Measurements from ENCODE around the gene TROAP. TPM values are rescaled to one million over a fixed set of nuclear protein-coding genes. Genes with fewer than 3 reads are reported as not detected.
A peak's percentile ranks its signal among the peaks of the same experiment; 100 is the strongest.
"Not testable (repeated sequence)": the region's sequence is repeated elsewhere in the genome, so short reads cannot be mapped to it uniquely, and the experiment has no call there.

TROAP gene
- total and polyA plus RNA-seq, 2 donors from 2014 or later: 1.0 to 1.5 TPM

DNA sequence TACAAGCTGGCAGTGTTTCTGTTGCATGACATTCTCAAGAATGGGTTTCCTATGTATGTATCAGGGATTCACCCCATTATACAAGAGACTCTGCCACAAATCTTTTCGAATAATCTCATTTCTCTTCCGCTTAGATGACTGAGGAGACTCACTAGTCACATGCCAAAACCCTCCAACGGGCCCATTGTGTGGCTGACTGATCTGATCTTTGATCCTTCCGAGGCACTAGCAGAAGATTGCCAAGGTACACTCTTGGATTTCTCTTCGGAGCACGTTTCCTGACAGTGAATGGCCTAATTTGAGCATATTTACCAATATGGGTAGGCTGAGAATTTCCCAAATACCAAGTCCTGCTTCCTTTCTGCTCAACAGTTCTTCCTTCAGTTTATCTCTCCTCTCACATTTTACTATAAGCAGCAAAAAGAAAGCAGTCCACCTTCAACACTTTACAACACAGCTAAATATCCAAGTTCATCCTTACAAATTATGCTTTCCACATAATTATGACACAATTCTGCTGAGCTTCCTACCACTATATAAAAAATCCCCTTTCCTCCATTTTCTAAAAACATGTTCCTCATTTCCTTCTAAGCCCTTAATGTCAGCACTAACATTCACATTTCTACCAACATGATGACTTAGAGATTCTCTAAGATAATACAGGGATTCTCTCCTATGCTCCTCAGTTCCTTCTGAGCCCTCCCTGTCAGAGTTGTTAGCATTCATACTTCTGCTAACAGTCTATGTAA, 17.1 kb upstream of the TROAP start:
- Histone ChIP-seq H3K4me1 (ENCODE audit: control insufficient read depth in 2 of 3, insufficient read depth in 2 of 3, low read depth in 1 of 3, low read length in 3 of 3) (no peaks in the 10 kb centered on the region), H3K9me3 (ENCODE audit: control insufficient read depth in 2 of 3, insufficient read depth in 1 of 3, low read length in 3 of 3) (no peaks in the 10 kb centered on the region), H3K27me3 (ENCODE audit: control insufficient read depth, insufficient read depth, low read length) (peaks cover 3% of the 10 kb centered on the region), H3K36me3 (ENCODE audit: control insufficient read depth in 2 of 3, insufficient read depth in 3 of 3, low read length in 3 of 3) (no peaks in the 10 kb centered on the region), H3K4me3 (ENCODE audit: low read length in 3 of 3) (no peak overlapping the region), H3K9ac (ENCODE audit: low read length in 3 of 3) (no peak overlapping the region), H3K27ac (ENCODE audit: low read depth in 2 of 2, low read length in 2 of 2) (no peak overlapping the region)
- FAIRE-seq (no peak), DNase-seq (no peak)
- intact Hi-C loops (cut with DNase I): no loop called here
- TF ChIP-seq, protein P1, sequence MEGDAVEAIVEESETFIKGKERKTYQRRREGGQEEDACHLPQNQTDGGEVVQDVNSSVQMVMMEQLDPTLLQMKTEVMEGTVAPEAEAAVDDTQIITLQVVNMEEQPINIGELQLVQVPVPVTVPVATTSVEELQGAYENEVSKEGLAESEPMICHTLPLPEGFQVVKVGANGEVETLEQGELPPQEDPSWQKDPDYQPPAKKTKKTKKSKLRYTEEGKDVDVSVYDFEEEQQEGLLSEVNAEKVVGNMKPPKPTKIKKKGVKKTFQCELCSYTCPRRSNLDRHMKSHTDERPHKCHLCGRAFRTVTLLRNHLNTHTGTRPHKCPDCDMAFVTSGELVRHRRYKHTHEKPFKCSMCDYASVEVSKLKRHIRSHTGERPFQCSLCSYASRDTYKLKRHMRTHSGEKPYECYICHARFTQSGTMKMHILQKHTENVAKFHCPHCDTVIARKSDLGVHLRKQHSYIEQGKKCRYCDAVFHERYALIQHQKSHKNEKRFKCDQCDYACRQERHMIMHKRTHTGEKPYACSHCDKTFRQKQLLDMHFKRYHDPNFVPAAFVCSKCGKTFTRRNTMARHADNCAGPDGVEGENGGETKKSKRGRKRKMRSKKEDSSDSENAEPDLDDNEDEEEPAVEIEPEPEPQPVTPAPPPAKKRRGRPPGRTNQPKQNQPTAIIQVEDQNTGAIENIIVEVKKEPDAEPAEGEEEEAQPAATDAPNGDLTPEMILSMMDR (IDR thresholded peaks at IDR 0.05; ENCODE audit: borderline replicate concordance, extremely low read depth, insufficient read depth): no peak

DNA sequence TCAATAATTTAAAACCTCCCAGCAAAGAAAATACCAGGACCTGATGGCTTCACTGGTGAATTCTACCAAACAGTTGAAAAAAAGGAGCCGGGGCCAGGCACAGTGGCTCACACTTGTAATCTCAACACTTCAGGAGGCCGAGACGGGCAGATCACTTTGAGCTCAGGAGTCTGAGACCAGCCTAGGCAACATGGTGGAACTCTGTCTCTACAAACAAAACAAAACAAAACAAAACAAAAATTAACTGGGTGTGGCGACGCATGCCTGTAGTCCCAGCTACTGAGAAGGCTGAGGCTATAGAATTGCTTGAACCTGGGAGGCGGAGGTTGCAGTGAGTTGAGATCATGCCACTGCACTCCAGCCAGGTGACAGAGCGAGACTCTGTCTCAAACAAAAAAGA, 13.7 kb upstream of the TROAP start:
- DNase-seq: peak in 3 of 5 donors; percentile 45 to 68 (median 61)
- Histone ChIP-seq H3K27me3 (ENCODE audit: control insufficient read depth, insufficient read depth, low read length) (no peaks in the 10 kb centered on the region), H3K4me1 (ENCODE audit: control insufficient read depth in 2 of 3, insufficient read depth in 2 of 3, low read depth in 1 of 3, low read length in 3 of 3) (no peaks in the 10 kb centered on the region), H3K4me3 (ENCODE audit: low read length in 3 of 3) (no peak overlapping the region), H3K9me3 (ENCODE audit: control insufficient read depth in 2 of 3, insufficient read depth in 1 of 3, low read length in 3 of 3) (no peaks in the 10 kb centered on the region), H3K27ac (ENCODE audit: low read depth in 2 of 2, low read length in 2 of 2) (no peak overlapping the region), H3K36me3 (ENCODE audit: control insufficient read depth in 2 of 3, insufficient read depth in 3 of 3, low read length in 3 of 3) (no peaks in the 10 kb centered on the region), H3K9ac (ENCODE audit: low read length in 3 of 3) (no peak overlapping the region)
- FAIRE-seq: no peak
- TF ChIP-seq, protein P1 (IDR thresholded peaks at IDR 0.05; ENCODE audit: borderline replicate concordance, extremely low read depth, insufficient read depth): no peak
- intact Hi-C loops (cut with DNase I): no loop called here

DNA sequence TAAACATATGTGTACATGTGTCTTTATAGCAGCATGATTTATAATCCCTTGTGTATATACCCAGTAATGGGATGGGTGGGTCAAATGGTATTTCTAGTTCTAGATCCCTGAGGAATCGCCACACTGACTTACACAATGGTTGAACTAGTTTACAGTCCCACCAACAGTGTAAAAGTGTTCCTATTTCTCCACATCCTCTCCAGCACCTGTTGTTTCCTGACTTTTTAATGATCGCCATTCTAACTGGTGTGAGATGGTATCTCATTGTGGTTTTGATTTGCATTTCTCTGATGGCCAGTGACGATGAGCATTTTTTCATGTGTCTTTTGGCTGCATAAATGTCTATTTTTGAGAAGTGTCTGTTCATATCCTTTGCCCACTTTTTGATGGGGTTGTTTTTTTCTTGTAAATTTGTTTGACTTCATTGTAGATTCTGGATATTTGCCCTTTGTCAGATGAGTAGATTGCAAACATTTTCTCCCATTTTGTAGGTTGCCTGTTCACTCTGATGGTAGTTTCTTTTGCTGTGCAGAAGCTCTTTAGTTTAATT, 12.5 kb upstream of the TROAP start:
- intact Hi-C loops (cut with DNase I); H3K9me3 ChIP-seq (ENCODE audit: control insufficient read depth in 2 of 3, insufficient read depth in 1 of 3, low read length in 3 of 3); H3K4me3 ChIP-seq (ENCODE audit: low read length in 3 of 3); H3K36me3 ChIP-seq (ENCODE audit: control insufficient read depth in 2 of 3, insufficient read depth in 3 of 3, low read length in 3 of 3); H3K4me1 ChIP-seq (ENCODE audit: control insufficient read depth in 2 of 3, insufficient read depth in 2 of 3, low read depth in 1 of 3, low read length in 3 of 3); H3K27me3 ChIP-seq (ENCODE audit: control insufficient read depth, insufficient read depth, low read length); H3K27ac ChIP-seq (ENCODE audit: low read depth in 2 of 2, low read length in 2 of 2); DNase-seq; H3K9ac ChIP-seq (ENCODE audit: low read length in 3 of 3); FAIRE-seq: not testable (repeated sequence)

DNA sequence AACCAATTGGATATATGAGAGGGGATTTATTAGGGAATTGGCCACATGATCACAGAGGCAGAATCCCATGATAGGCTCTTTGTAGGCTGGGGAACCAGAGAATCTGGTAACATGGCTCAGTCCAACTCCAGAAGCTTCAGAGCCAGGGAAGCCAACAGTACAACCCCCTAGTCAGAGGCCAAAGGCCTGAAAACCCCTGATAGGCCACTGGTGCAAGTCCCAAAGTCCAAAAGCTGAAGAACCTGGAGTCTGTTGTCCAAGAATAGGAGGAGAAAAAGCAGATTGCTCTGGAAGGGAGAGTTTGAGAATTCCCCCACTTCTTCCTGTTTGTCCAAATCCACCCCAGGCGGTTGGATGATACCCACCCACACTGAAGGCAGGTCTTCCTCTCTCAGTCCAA, 8.2 kb upstream of the TROAP start:
- intact Hi-C loops (cut with DNase I): no loop called here
- no peaks in the 10 kb centered on the region for H3K36me3 ChIP-seq (ENCODE audit: control insufficient read depth in 2 of 3, insufficient read depth in 3 of 3, low read length in 3 of 3)
- DNase-seq (no peak), FAIRE-seq (no peak)
- H3K4me3 ChIP-seq (ENCODE audit: low read length in 3 of 3): no peak overlapping the region
- H3K4me1 ChIP-seq (ENCODE audit: control insufficient read depth in 2 of 3, insufficient read depth in 2 of 3, low read depth in 1 of 3, low read length in 3 of 3): no peaks in the 10 kb centered on the region
- H3K9me3 ChIP-seq (ENCODE audit: control insufficient read depth in 2 of 3, insufficient read depth in 1 of 3, low read length in 3 of 3): no peaks in the 10 kb centered on the region
- TF ChIP-seq, protein P1 (IDR thresholded peaks at IDR 0.05; ENCODE audit: borderline replicate concordance, extremely low read depth, insufficient read depth): no peak
- no peak overlapping the region for H3K27ac ChIP-seq (ENCODE audit: low read depth in 2 of 2, low read length in 2 of 2)
- no peaks in the 10 kb centered on the region for H3K27me3 ChIP-seq (ENCODE audit: control insufficient read depth, insufficient read depth, low read length)
- H3K9ac ChIP-seq (ENCODE audit: low read length in 3 of 3): no peak overlapping the region

DNA sequence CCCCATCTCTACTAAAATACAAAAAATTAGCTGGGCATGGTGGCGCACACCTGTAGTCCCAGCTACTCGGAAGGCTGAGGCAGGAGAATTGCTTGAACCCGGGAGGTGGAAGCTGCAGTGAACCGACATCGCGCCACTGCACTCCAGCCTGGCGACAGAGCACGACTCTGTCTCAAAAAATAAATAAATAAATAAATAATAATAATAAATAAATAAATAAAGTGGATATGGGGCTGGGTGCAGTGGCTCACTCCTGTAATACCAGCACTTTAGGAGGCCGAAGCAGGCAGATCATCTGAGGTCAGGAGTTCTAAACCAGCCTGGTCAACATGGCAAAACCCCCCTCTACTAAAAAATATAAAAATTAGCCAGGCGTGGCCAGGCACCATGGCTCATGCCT, 5.9 kb upstream of the TROAP start:
- H3K27ac ChIP-seq (ENCODE audit: low read depth in 2 of 2, low read length in 2 of 2); H3K27me3 ChIP-seq (ENCODE audit: control insufficient read depth, insufficient read depth, low read length); H3K4me3 ChIP-seq (ENCODE audit: low read length in 3 of 3); intact Hi-C loops (cut with DNase I); H3K9ac ChIP-seq (ENCODE audit: low read length in 3 of 3); H3K36me3 ChIP-seq (ENCODE audit: control insufficient read depth in 2 of 3, insufficient read depth in 3 of 3, low read length in 3 of 3); H3K9me3 ChIP-seq (ENCODE audit: control insufficient read depth in 2 of 3, insufficient read depth in 1 of 3, low read length in 3 of 3); DNase-seq; H3K4me1 ChIP-seq (ENCODE audit: control insufficient read depth in 2 of 3, insufficient read depth in 2 of 3, low read depth in 1 of 3, low read length in 3 of 3); FAIRE-seq: not testable (repeated sequence)

- H3K4me3 ChIP-seq (ENCODE audit: low read length in 3 of 3); H3K9ac ChIP-seq (ENCODE audit: low read length in 3 of 3); H3K4me1 ChIP-seq (ENCODE audit: control insufficient read depth in 2 of 3, insufficient read depth in 2 of 3, low read depth in 1 of 3, low read length in 3 of 3); FAIRE-seq; H3K27ac ChIP-seq (ENCODE audit: low read depth in 2 of 2, low read length in 2 of 2); intact Hi-C loops (cut with DNase I); H3K27me3 ChIP-seq (ENCODE audit: control insufficient read depth, insufficient read depth, low read length); DNase-seq; H3K36me3 ChIP-seq (ENCODE audit: control insufficient read depth in 2 of 3, insufficient read depth in 3 of 3, low read length in 3 of 3); H3K9me3 ChIP-seq (ENCODE audit: control insufficient read depth in 2 of 3, insufficient read depth in 1 of 3, low read length in 3 of 3): not testable (repeated sequence)
Observed at GRCh38 chr12:49320411-49321103, 2.5 kb upstream of the TROAP start.

Data from kidney (tissue), 14 donors.